H4 (cell line): ENCODE measurements around the gene PIGL. TPM values are rescaled to one million over a fixed set of nuclear protein-coding genes. Genes with fewer than 3 reads are reported as not detected.
"Not testable (repeated sequence)": the region's sequence is repeated elsewhere in the genome, so short reads cannot be mapped to it uniquely, and the experiment has no call there.

ENCODE experiments used
- DNase-seq: peaks from one replicate; pipeline ENCODE4 v3.0.0-alpha.2; 2015; ENCODE audit warnings: low spot score
- total RNA-seq: library from RNA; depleted of rRNA; stranded (reverse); fragments of >200 nt; shearing (Covaris generic); gene quantifications from 2 replicates; pipeline ENCODE4 v1.2.3, GENCODE V29; 2014; rRNA removed

PIGL gene
- total RNA-seq = 11.9 and 14.9 TPM in 2 replicates

GRCh38 chr17:16217002-16217635 is at the start of gene PIGL:
PIGL (plus strand) TSS chr17:16217210; CDS start chr17:16217227, 17 bp downstream.
- DNase-seq = peak; percentile 90

DNA sequence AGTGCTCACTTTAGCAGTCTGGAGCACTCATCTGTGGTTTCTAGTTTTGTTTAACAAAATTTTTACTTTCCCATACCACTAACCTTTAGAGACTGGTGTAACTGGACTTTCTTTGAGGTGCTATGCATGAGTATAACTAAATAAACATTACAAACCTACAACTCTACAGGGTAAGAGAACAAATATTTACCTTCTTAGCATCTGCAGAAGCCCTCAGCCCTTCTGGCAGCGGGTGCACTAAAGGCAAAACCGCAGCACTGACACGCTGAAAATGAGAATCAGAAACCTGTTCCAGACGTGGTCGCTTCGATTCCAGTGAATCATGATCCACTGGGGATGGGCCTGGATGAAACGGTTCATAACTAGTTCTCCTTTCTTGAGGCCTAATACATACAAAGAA is 45.4 kb upstream of the PIGL start:
- DNase-seq = peak; percentile 44

GRCh38 chr17:16178836-16179235 is 38.2 kb upstream of the PIGL start:
- DNase-seq = no peak

- DNase-seq = no peak
Measured at GRCh38 chr17:16181581-16181980, 35.4 kb upstream of the PIGL start.

GRCh38 chr17:16187642-16188041 is 29.4 kb upstream of the PIGL start:
- no peak for DNase-seq

DNA sequence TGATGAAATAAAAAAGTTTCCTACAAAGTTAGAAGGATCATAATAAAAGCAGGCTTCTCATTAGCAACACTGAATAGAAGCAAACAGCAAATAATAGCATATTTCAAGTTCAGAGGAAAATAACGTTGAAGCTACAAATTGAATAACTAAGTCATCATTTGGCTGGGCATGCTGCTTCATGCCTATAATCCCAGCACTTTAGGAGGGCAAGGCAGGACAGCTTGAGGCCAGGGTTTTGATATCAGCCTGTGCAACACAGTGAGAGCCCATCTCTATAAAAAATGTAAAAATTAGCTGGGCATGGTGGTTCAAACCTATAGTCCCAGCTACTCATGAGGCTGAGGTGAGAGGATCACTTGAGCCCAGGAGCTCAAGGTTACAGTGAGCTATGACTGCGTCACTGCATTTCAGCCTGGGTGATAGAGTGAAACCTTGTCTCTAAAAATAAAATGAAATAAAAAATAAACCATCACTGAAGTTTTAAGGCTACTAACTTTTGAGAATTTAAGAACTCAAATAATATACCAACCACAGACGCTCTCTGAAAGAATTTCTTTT is 27.1 kb upstream of the PIGL start:
- no peak for DNase-seq

DNA sequence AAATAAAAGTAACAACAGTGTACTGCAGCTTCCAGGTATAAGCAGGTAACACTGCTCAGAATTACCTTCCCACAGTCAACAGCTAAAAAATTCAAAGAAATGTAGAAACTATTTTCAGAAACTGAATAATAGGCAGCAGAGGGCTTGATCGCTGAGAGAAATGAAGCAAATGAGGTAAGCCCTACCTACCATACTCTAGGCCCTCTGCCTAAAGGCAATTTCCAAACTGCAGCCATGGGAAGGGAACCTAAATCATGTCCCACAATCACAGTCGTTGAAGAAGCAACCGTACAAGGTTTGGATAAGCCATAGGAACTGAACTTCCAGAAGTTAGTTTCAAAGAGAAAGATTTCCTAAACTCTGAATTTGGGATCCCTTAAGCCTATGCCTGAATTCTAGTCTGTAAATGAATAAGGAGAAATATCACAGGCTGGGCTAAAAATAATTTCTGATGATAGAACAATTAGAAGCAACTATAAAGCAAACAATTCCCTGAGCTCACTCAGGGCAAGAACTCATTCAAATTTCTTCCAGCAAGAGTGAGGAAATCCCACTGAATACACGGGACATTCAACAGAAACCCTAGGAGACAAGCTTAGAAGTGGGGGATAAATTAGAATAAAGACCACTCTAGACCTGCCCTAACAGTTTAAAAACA is 26.2 kb upstream of the PIGL start:
- DNase-seq = no peak

DNA sequence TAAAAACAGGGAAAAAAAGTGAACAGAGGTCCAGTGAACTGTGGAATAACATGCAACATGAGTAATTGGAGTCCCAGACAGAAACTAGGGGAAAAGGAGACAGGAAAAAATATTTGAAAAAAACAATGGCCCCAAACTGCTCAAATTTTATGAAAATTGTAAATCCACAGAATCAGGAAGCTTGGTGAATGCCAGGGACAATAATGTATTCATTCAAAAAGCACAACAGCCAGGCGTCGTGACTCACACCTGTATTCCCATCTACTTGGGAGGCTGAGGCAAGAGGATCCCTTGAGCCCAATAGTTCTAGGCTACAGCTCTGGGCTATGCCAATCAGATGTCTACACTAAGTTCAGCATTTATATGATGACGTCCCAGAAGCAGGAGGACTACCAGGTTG is 25.4 kb upstream of the PIGL start:
- no peak for DNase-seq

DNA sequence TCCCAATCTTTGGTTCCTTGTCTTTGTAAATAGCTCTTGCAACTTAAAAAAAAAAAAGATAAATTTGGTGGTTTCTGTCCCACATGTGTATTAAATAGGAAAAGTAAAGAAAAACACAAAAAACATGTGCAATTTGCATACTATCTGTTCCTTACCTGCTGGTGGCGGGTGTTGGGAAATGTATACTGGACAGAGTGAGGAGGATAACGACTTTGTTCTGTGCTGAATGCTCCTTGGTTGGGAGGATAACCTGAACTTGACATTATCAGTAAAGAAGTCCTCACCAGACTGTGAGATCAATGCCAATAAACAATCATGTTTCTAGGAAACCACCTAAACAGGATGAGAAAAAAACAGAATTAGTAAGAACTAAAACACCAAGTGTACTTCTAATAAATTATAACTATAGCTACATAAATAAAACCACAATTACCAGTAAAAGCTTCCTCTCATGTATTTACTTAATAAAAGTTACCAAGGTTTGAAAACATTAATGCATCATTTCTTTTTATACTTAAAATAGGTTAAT is 22.6 kb upstream of the PIGL start:
- not testable (repeated sequence) for DNase-seq

GRCh38 chr17:16197276-16197675 is 19.7 kb upstream of the PIGL start:
- DNase-seq = no peak

DNA sequence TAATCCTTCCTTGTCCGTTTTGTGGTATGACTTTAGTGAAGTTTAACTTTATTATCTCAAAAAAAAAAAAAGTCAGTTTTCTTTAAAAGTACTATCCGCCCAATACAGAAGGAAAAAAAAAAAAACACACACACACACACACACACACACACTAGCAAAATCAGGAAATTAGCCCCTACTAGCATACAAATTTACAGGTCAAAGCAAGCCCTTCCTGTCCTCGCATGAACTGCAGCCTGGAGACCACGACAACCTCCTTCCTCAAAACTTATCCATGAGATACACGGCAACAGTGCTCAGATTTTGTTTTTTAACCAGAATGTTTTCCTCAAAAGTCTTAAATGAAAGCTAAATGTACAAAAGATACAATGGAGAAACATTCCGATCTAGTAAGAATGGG is 17.9 kb upstream of the PIGL start:
- DNase-seq = no peak

- DNase-seq = not testable (repeated sequence)
Measured at GRCh38 chr17:16201693-16202131, 15.3 kb upstream of the PIGL start.

DNA sequence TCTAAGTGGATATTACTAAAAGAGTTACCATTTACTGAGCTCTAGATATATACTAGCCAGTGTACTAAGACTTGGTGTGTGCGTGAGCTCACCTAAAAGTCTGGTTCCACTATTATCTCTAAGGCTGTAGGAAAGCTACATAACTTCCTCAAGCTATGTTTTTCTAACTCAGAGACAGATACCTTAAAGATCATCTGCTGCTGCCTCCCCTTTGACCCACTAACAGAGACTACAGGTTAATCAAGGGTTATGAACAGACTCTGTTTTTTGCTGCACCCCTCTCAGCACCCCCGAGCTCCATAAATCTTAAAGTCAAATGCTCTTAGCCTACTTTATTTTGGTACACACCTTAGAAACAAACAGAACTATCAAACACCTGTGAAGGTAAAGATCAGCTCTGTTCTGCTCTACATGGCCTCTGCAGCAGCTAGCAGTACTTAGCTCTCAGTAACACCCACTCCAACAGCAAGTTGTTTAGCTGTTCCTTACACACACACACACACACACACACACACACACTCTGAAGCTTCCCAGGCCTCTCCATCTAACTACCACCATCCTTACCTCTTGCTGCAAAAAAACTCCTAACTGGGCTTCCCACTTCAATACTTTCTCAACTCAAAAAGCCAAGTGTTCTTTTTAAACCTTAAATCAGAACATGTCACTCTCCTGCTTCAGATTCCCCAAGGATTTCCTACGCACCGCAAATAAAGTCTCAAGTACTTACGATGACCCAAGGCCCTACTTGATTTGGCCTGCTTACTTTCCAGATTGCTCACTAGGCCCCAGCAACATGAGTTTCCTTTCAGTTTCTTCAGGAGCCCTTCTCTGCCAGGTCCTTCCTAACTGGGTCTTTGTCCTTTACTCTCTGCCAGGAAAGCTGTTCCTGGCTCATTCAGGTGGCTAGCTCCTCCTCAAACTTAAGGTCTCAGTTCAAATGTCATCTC is 14.2 kb upstream of the PIGL start:
- not testable (repeated sequence) for DNase-seq

DNA sequence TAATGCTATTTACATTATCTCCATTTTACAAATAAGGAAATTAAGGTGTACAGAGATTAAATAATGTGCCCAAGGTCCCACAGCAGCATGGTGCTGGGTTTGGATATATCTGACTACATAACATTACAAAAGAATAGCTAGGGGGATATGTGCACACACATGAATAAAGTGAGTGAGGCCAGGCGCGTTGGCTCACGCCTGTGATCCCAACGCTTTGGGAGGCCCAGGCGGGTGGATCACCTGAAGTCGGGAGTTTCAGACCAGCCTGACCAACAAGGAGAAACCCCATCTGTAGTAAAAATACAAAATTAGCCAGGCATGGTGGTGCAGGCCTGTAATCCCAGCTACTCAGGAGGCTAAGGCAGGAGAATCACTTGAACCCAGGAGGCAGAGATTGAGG is 12.2 kb upstream of the PIGL start:
- not testable (repeated sequence) for DNase-seq

GRCh38 chr17:16211590-16211989 is 5.4 kb upstream of the PIGL start:
- DNase-seq = no peak

GRCh38 chr17:16212793-16213192 is 4.2 kb upstream of the PIGL start:
- no peak for DNase-seq

DNA sequence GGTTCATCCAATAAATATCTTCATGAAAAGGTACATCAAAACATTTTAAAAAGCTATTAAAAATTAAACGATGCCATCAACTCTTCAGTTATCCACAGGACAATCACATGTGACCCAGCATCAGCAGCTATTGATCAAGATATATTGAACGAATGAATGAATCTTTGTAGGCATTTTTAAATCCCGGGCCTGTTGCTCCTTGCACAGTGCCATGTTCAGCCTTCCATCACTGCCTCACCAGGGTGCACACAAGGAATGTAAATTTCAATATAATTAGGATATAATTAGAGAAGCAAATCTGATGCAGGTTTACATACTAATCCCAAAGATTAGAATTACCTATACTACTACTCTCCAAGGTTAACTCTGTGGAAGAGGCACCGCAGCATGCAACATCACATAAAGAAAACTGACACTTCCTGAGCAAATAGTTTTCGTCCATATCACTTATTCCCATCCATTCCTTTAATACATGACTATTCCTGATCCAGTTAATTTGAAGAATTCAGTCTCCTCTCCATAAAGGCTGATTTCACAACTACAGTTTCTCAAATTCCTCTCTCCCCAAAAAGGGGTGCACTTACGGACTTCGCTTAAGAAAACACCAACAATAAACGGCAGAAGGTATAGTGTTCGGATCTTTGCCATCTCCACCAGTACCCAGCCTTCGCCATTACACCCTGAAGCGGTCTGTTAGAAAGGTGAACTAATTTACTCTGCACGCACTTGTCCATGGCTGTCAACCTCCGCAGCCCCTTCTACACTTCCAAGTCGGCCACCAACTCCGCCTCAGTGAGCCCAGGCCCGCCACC is 2.6 kb upstream of the PIGL start:
- DNase-seq = no peak

GRCh38 chr17:16215002-16215272 is 2.1 kb upstream of the PIGL start:
- DNase-seq = no peak

GRCh38 chr17:16215273-16215964 is 1.6 kb upstream of the PIGL start, which contains the start of gene NCOR1:
NCOR1 (minus strand) TSS chr17:16215534; CDS start chr17:16194569, 20,965 bp downstream.
- peak; percentile 82 for DNase-seq

DNA sequence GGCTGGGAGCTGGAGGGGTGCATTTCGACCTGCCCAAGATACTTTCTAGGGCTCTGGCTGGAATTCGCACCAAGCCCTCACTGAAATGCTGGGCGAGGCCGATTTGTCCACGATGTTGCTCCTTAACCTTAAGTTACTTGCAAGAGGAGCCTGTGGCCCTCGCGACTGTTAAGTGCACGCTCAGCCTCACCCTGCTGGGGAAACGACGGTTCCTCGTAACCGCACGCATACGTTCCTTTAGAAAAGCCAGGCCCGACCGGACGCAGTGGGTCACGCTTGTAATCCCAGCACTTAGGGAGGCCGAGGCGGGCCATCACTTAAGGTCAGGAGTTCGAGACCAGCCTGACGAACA is 1.1 kb upstream of the PIGL start:
- DNase-seq = no peak
